Breast epithelium (tissue), 4 donors: ENCODE data around the gene FRMD4A. TPM values are rescaled to one million over a fixed set of nuclear protein-coding genes. Genes with fewer than 3 reads are reported as not detected.

Source experiments
- DNase-seq, 2 donors: peaks; one replicate each; pipeline ENCODE4 v3.0.0-alpha.2; 2019; ENCODE audit warnings: low spot score in 2 of 2
- H3K27ac ChIP-seq, 2 donors: fragments of 200-600 bp; sonication (generic) in 1 of 2; one replicate each; pipeline ENCODE4 v1.5.1; 2016 to 2019; ENCODE audit warnings: mild to moderate bottlenecking in 1 of 2
- H3K27me3 ChIP-seq, 2 donors: fragments of 200-600 bp; sonication (generic) in 1 of 2; one replicate each; pipeline versions ENCODE4 v1.5.1 to v1.6.0; 2017 to 2019; ENCODE audit warnings: control low read depth in 1 of 2, mild to moderate bottlenecking in 1 of 2
- H3K36me3 ChIP-seq: fragments of 200-600 bp; one replicate; pipeline ENCODE4 v1.5.1; 2019
- H3K4me1 ChIP-seq, 2 donors: fragments of 200-600 bp; sonication (generic); one replicate each; pipeline ENCODE4 v1.5.1; 2016 to 2019; ENCODE audit warnings: control low read depth in 1 of 2
- H3K4me3 ChIP-seq, 3 donors: fragments of 200-600 bp; sonication (generic); 1 replicate in 2 of 3; 2 replicates in 1 of 3; pipeline ENCODE4 v1.5.1; 2016 to 2019; ENCODE audit warnings: mild to moderate bottlenecking in 3 of 3, moderate library complexity in 2 of 3
- H3K9me3 ChIP-seq, 2 donors: fragments of 200-600 bp; sonication (generic) in 1 of 2; one replicate each; pipeline ENCODE4 v1.5.1; 2016 to 2019; ENCODE audit warnings: control low read depth in 1 of 2
- CTCF ChIP-seq, 3 donors: fragments of 450-650 bp; IDR thresholded peaks; one replicate each; pipeline ENCODE4 v1.5.1; 2016 to 2017; ENCODE audit warnings: antibody characterized with exemption in 3 of 3, mild to moderate bottlenecking in 3 of 3, moderate library complexity in 3 of 3
- POLR2A ChIP-seq: fragments of 450-650 bp; IDR thresholded peaks from one replicate; pipeline ENCODE4 v1.6.1; 2016; ENCODE audit warnings: antibody characterized with exemption, mild to moderate bottlenecking, moderate library complexity
- POLR2AphosphoS5 ChIP-seq, 3 donors: sonication (generic); formaldehyde crosslinking; IDR thresholded peaks; one replicate each; pipeline ENCODE4 v1.6.1; 2017; ENCODE audit warnings: antibody characterized with exemption in 3 of 3
- intact Hi-C: fragments of 100-400 bp; cut with DNase I; formaldehyde crosslinking; loops from one replicate; pipeline ENCODE4 v1.15.1; 2023; ENCODE audit warnings: low total_unique reads
- total RNA-seq, 3 donors: library from RNA; depleted of rRNA; stranded (reverse); fragments of >200 nt; gene quantifications; one replicate each; pipeline ENCODE4 v1.1.0, GENCODE V29; 2016

FRMD4A gene
- total RNA-seq, 3 donors from 2014 or later = 27.5 to 107 (median 34.4) TPM

DNA sequence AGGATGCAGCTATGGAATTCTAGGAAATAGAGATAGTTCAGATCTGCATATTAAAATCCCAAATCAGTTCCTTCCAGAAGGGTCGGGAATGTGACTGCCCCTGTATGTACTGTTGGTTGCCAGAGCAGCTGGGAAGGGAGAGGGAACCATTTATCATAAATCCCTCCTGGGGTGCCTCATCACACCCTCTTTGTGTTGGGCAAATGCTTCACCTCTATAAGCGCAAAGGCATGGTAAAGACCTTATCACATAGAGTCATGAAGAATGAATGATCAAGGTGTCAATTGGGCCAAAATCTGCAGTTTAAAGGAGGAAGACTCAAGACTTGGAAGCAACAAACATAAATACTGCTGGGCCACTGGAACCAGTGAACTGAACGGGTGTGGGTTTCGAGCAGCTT is 65.0 kb downstream of the FRMD4A start:
- no peak for DNase-seq
- Histone ChIP-seq H3K36me3 (no peaks in the 10 kb centered on the region), H3K4me3 (no peak overlapping the region), H3K4me1 (no peaks in the 10 kb centered on the region), H3K27ac (no peak overlapping the region), H3K27me3 (no peaks in the 10 kb centered on the region), H3K9me3 (peaks cover 0 to 3% of the 10 kb centered on the region in 2 donors)
- intact Hi-C loops = no loop called here
- no peak for TF ChIP-seq POLR2AphosphoS5 (IDR thresholded peaks at IDR 0.05)
- TF ChIP-seq CTCF (IDR thresholded peaks at IDR 0.05) = no peak
- no peak for TF ChIP-seq POLR2A

DNA sequence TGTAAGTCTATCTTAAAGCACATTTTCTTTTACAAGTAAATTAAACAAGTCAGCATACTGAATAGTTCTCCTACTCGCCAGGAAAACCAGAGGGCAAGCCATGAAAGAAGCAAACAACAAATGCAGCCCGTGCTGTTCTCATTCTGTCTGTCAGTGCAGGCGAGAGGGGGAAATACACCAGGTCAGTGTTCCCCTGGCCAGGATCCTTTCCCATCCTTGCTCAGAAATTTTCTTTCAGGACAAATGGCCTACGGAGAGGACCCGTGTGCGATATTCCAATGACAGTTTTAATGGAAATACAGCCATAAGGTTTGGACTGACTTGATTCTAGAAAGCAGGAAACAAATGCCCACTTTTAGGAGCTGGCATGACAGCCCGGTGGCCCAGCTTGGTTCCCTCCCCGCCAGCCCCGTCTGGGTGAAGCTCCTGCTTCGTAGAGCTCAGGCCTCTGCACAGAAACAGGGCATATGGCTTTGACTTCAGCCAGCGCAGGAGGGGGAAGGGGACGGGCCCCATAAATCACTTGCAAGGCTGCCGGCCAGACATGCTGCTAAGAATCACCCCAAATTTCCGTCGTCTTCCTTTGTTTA is 67.8 kb downstream of the FRMD4A start:
- no peaks in the 10 kb centered on the region for H3K36me3 ChIP-seq
- no peaks in the 10 kb centered on the region for H3K9me3 ChIP-seq
- TF ChIP-seq CTCF (IDR thresholded peaks at IDR 0.05) = no peak
- no peak for TF ChIP-seq POLR2AphosphoS5 (IDR thresholded peaks at IDR 0.05)
- TF ChIP-seq POLR2A = no peak
- intact Hi-C loops = no loop called here
- no peak overlapping the region for H3K4me3 ChIP-seq
- DNase-seq = no peak
- no peaks in the 10 kb centered on the region for H3K27me3 ChIP-seq
- no peak overlapping the region for H3K27ac ChIP-seq
- H3K4me1 ChIP-seq = no peaks in the 10 kb centered on the region

DNA sequence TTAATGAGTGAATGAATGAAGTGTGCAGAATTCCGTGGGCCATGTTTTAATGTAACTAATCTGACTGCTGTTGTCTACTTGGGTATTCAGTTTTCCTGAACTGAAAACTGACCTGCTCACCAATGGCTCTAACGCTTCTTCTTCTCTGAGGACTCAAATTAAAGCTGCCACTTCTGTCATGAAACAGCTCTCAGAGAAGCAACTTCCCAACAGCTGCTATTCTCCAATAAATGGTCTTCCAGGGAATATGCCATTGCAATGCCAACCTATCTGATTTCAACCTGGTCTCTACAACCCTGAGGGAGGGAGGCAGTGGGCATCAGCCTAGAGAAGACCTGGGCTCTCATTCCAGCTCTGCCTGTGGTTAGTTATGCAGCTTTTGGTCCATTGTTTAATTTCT is 69.4 kb downstream of the FRMD4A start:
- H3K27me3 ChIP-seq = no peaks in the 10 kb centered on the region
- TF ChIP-seq CTCF (IDR thresholded peaks at IDR 0.05) (no peak), POLR2A (no peak), POLR2AphosphoS5 (IDR thresholded peaks at IDR 0.05) (no peak)
- no peak overlapping the region for H3K27ac ChIP-seq
- no peak overlapping the region for H3K4me3 ChIP-seq
- H3K36me3 ChIP-seq = no peaks in the 10 kb centered on the region
- intact Hi-C loops = no loop called here
- DNase-seq = no peak
- H3K4me1 ChIP-seq = no peaks in the 10 kb centered on the region
- no peaks in the 10 kb centered on the region for H3K9me3 ChIP-seq

- no peak overlapping the region for H3K27ac ChIP-seq
- intact Hi-C loops = no loop called here
- no peak for DNase-seq
Observed at GRCh38 chr10:14259696-14260566, 70.8 kb downstream of the FRMD4A start.

More at GRCh38 chr10:14259696-14260566, 70.8 kb downstream of the FRMD4A start:
- no peaks in the 10 kb centered on the region for H3K9me3 ChIP-seq
- H3K4me1 ChIP-seq = no peaks in the 10 kb centered on the region
- no peak for TF ChIP-seq CTCF (IDR thresholded peaks at IDR 0.05)
- TF ChIP-seq POLR2A = no peak
- TF ChIP-seq POLR2AphosphoS5 (IDR thresholded peaks at IDR 0.05) = no peak
- H3K36me3 ChIP-seq = no peaks in the 10 kb centered on the region
- H3K27me3 ChIP-seq = no peaks in the 10 kb centered on the region
- no peak overlapping the region for H3K4me3 ChIP-seq
